Bronchial epithelial cell (primary cell): ENCODE data around the gene UBA1. TPM values are rescaled to one million over a fixed set of nuclear protein-coding genes. Genes with fewer than 3 reads are reported as not detected.

Experiments used
- DNase-seq: peaks from one replicate; pipeline ENCODE4 v3.0.0-alpha.2; 2010; ENCODE audit warnings: low read depth
- FAIRE-seq: peaks from 2 replicates; lab custom pipeline; 2011; peaks lifted over from hg19 to GRCh38; lab: Jason Lieb, UNC
- H3K27me3 ChIP-seq: 2 replicates; pipeline ENCODE4 v1.5.1; 2011; ENCODE audit warnings: low read length; ENCODE audit not compliant: control insufficient read depth, insufficient read depth
- H3K36me3 ChIP-seq: 2 replicates; pipeline ENCODE4 v1.5.1; 2011; ENCODE audit warnings: low read length; ENCODE audit not compliant: control insufficient read depth, insufficient read depth
- H3K4me3 ChIP-seq: 2 replicates; pipeline ENCODE4 v1.5.1; 2011; ENCODE audit warnings: mild to moderate bottlenecking, low read depth, low read length, control low read depth
- total RNA-seq: library from RNA; depleted of rRNA; stranded (reverse); fragments of >200 nt; gene quantifications from 2 replicates; pipeline ENCODE4 v1.2.1, GENCODE V29; 2014
- TF ChIP-seq, protein P1 (sequence below): IDR thresholded peaks from 2 replicates; pipeline ENCODE4 v1.5.1; 2011; ENCODE audit warnings: mild to moderate bottlenecking, moderate library complexity, low read length, control low read depth, inconsistent platforms; ENCODE audit not compliant: insufficient read depth, severe bottlenecking

UBA1 gene
- total RNA-seq, 1 donor from 2014 or later = 87.4 TPM

DNA sequence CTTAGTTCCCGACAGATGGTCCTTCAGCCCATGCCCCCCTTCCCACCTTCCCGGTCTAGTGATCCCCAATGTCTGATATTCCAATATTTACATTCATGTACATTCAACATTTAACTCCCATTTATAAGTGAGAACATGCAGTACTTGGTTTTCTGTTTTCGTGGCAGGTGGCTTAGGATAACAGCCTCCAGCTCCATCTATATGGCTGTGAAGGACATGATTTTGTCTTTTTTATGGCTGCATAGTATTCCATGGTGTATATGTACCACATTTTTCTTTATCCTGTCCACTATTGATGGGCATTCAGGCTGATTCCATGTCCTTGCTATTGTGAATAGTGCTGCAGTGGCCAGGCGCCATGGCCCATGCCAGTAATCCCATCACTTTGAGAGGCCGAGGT, 34.8 kb upstream of the UBA1 start:
- FAIRE-seq = no peak
- Histone ChIP-seq H3K36me3 (peaks cover 5% of the 10 kb centered on the region), H3K4me3 (no peak overlapping the region), H3K27me3 (no peaks in the 10 kb centered on the region)
- TF ChIP-seq, protein P1, sequence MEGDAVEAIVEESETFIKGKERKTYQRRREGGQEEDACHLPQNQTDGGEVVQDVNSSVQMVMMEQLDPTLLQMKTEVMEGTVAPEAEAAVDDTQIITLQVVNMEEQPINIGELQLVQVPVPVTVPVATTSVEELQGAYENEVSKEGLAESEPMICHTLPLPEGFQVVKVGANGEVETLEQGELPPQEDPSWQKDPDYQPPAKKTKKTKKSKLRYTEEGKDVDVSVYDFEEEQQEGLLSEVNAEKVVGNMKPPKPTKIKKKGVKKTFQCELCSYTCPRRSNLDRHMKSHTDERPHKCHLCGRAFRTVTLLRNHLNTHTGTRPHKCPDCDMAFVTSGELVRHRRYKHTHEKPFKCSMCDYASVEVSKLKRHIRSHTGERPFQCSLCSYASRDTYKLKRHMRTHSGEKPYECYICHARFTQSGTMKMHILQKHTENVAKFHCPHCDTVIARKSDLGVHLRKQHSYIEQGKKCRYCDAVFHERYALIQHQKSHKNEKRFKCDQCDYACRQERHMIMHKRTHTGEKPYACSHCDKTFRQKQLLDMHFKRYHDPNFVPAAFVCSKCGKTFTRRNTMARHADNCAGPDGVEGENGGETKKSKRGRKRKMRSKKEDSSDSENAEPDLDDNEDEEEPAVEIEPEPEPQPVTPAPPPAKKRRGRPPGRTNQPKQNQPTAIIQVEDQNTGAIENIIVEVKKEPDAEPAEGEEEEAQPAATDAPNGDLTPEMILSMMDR = no peak
- DNase-seq = no peak

- Histone ChIP-seq H3K4me3 (no peak overlapping the region), H3K27me3 (no peaks in the 10 kb centered on the region), H3K36me3 (peaks cover 5% of the 10 kb centered on the region)
- TF ChIP-seq, protein P1 = no peak
- DNase-seq (no peak), FAIRE-seq (no peak)
Measured at GRCh38 chrX:47160781-47161180, 32.8 kb upstream of the UBA1 start.

GRCh38 chrX:47162927-47163583, 30.6 kb upstream of the UBA1 start:
- no peak for FAIRE-seq
- TF ChIP-seq, protein P1 = no peak

GRCh38 chrX:47164420-47164819, 29.2 kb upstream of the UBA1 start:
- Histone ChIP-seq H3K27me3 (no peaks in the 10 kb centered on the region), H3K36me3 (peaks cover under 1% of the 10 kb centered on the region), H3K4me3 (no peak overlapping the region)
- no peak for FAIRE-seq
- no peak for DNase-seq
- TF ChIP-seq, protein P1 = no peak

More at GRCh38 chrX:47162927-47163583, 30.6 kb upstream of the UBA1 start:
- Histone ChIP-seq H3K4me3 (no peak overlapping the region), H3K27me3 (no peaks in the 10 kb centered on the region), H3K36me3 (no peaks in the 10 kb centered on the region)
- DNase-seq = no peak

GRCh38 chrX:47166126-47166525, 27.5 kb upstream of the UBA1 start:
- peaks cover 2% of the 10 kb centered on the region for H3K36me3 ChIP-seq
- DNase-seq (no peak), FAIRE-seq (no peak)
- TF ChIP-seq, protein P1 = no peak
- no peak overlapping the region for H3K4me3 ChIP-seq
- H3K27me3 ChIP-seq = no peaks in the 10 kb centered on the region

DNA sequence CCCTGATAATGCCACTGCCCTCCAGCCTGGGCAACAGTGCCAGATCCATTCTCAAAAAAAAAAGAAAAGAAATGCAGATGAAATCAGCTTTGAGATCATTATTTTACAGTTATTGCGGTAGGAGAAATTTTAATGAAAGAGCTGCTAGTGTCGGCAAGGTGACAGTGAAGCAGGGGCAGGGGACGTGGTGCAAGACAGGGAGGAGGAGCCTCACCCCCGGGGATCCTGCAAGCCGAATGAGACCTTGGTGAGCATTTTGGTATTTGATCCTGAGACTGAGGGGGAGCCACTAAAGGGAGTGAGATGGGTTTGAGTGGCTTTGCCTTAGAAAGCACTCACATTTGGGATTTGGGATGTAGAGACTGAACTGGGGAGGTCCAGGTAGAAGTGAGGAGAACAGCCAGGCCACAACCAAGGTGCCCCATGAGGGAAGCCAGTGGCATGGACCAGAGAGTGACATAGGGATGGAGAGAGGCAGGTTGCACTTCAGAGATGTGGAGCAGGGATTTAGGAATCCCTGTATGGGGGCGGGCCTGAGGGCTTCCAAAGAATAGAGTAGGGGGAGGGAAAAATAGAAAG, 25.0 kb upstream of the UBA1 start:
- no peaks in the 10 kb centered on the region for H3K27me3 ChIP-seq
- FAIRE-seq = no peak
- no peak overlapping the region for H3K4me3 ChIP-seq
- TF ChIP-seq, protein P1 = no peak
- no peak for DNase-seq
- peaks cover 16% of the 10 kb centered on the region for H3K36me3 ChIP-seq
